Progenitor cell of endocrine pancreas (in vitro differentiated cells): ENCODE data around the gene CALU. TPM values are rescaled to one million over a fixed set of nuclear protein-coding genes. Genes with fewer than 3 reads are reported as not detected.

Experiments
- DNase-seq: peaks from one replicate; pipeline ENCODE4 v3.0.0; 2021; ENCODE audit warnings: low spot score; ENCODE audit not compliant: unreplicated experiment
- H3K27ac Mint-ChIP-seq: 2 replicates; pipeline ENCODE4 v1.8.0; 2021; ENCODE audit warnings: mild to moderate bottlenecking, moderate library complexity, mixed read lengths
- H3K27me3 Mint-ChIP-seq: 2 replicates; pipeline ENCODE4 v1.8.0; 2021; ENCODE audit warnings: mixed read lengths
- H3K36me3 Mint-ChIP-seq: 2 replicates; pipeline ENCODE4 v1.8.0; 2022; ENCODE audit warnings: mixed read lengths; ENCODE audit not compliant: insufficient read depth
- H3K4me1 Mint-ChIP-seq: 2 replicates; pipeline ENCODE4 v1.8.0; 2021; ENCODE audit warnings: low read depth, mixed read lengths
- H3K4me3 Mint-ChIP-seq: 2 replicates; pipeline ENCODE4 v1.8.0; 2021; ENCODE audit warnings: low read depth, mild to moderate bottlenecking, moderate library complexity, mixed read lengths
- H3K9me3 Mint-ChIP-seq: 2 replicates; pipeline ENCODE4 v1.8.0; 2021; ENCODE audit warnings: low read depth, mixed read lengths
- CTCF ChIP-seq: fragments of 200-600 bp; sonication (generic); IDR thresholded peaks from one replicate; pipeline ENCODE4 v1.5.0; 2021; ENCODE audit warnings: antibody characterized with exemption, mild to moderate bottlenecking; ENCODE audit not compliant: unreplicated experiment
- total RNA-seq: library from RNA; stranded (reverse); gene quantifications from 2 replicates; pipeline ENCODE4 v1.2.1, GENCODE V29; 2021

Gene CALU
- total RNA-seq, 1 donor from 2014 or later: 107 TPM

GRCh38 chr7:128725531-128725930 lies 13.6 kb upstream of the CALU start:
- Mint-ChIP-seq H3K27ac (no peak overlapping the region), H3K9me3 (no peaks in the 10 kb centered on the region), H3K27me3 (peaks cover 26% of the 10 kb centered on the region), H3K36me3 (no peaks in the 10 kb centered on the region), H3K4me1 (no peaks in the 10 kb centered on the region), H3K4me3 (no peak overlapping the region)
- TF ChIP-seq CTCF: no peak
- DNase-seq: no peak

GRCh38 chr7:128726059-128726736 lies 13.0 kb upstream of the CALU start:
- Mint-ChIP-seq H3K27ac (no peak overlapping the region), H3K9me3 (no peaks in the 10 kb centered on the region), H3K4me3 (no peak overlapping the region), H3K4me1 (no peaks in the 10 kb centered on the region), H3K27me3 (peaks cover 28% of the 10 kb centered on the region), H3K36me3 (no peaks in the 10 kb centered on the region)
- TF ChIP-seq CTCF: no peak
- no peak for DNase-seq

- H3K27me3 Mint-ChIP-seq: peaks cover 32% of the 10 kb centered on the region
- no peak for TF ChIP-seq CTCF
- no peak overlapping the region for H3K27ac Mint-ChIP-seq
- no peaks in the 10 kb centered on the region for H3K4me1 Mint-ChIP-seq
- no peaks in the 10 kb centered on the region for H3K9me3 Mint-ChIP-seq
- DNase-seq: no peak
- no peaks in the 10 kb centered on the region for H3K36me3 Mint-ChIP-seq
- H3K4me3 Mint-ChIP-seq: no peak overlapping the region
Measured at GRCh38 chr7:128726737-128727072, 12.5 kb upstream of the CALU start.

- Mint-ChIP-seq H3K4me1 (no peaks in the 10 kb centered on the region), H3K4me3 (no peak overlapping the region), H3K36me3 (no peaks in the 10 kb centered on the region), H3K27ac (no peak overlapping the region), H3K9me3 (no peaks in the 10 kb centered on the region), H3K27me3 (peaks cover 35% of the 10 kb centered on the region)
- TF ChIP-seq CTCF: no peak
- no peak for DNase-seq
Measured at GRCh38 chr7:128727239-128727638, 11.9 kb upstream of the CALU start.

- no peak for TF ChIP-seq CTCF
- Mint-ChIP-seq H3K36me3 (no peaks in the 10 kb centered on the region), H3K9me3 (no peaks in the 10 kb centered on the region), H3K4me3 (no peak overlapping the region), H3K27me3 (peaks cover 35% of the 10 kb centered on the region), H3K27ac (no peak overlapping the region), H3K4me1 (no peaks in the 10 kb centered on the region)
- no peak for DNase-seq
Measured at GRCh38 chr7:128728598-128728997, 10.6 kb upstream of the CALU start.
